Testis (tissue), 3 donors: ENCODE measurements around the gene FBXW9. TPM values are rescaled to one million over a fixed set of nuclear protein-coding genes. Genes with fewer than 3 reads are reported as not detected.

Experiments used
- DNase-seq: peaks from one replicate; pipeline ENCODE4 v3.0.0-alpha.2; 2019
- H3K27ac ChIP-seq, 2 donors: fragments of 200-600 bp; sonication (generic); one replicate each; pipeline ENCODE4 v1.5.1; 2019
- H3K27me3 ChIP-seq: fragments of 200-600 bp; sonication (generic); one replicate; pipeline ENCODE4 v1.5.1; 2019
- H3K36me3 ChIP-seq: fragments of 200-600 bp; sonication (generic); one replicate; pipeline ENCODE4 v1.5.1; 2017; ENCODE audit warnings: low read depth; ENCODE audit errors: missing control alignments
- H3K4me1 ChIP-seq: fragments of 200-600 bp; sonication (generic); one replicate; pipeline ENCODE4 v1.5.1; 2019
- H3K4me3 ChIP-seq, 2 donors: fragments of 200-600 bp; sonication (generic); one replicate each; pipeline ENCODE4 v1.5.1; 2017 to 2019
- H3K9me3 ChIP-seq: fragments of 200-600 bp; sonication (generic); one replicate; pipeline ENCODE4 v1.5.1; 2017
- POLR2A ChIP-seq: fragments of 450-650 bp; IDR thresholded peaks from one replicate; pipeline ENCODE4 v1.6.1; 2017; ENCODE audit warnings: antibody characterized with exemption, mild to moderate bottlenecking, moderate library complexity
- WGBS, 2 donors: methylation state at CpG; one replicate each; pipeline ENCODE4 v1.1.5; 2018; 5-methylcytosine and 5-hydroxymethylcytosine counted together
- intact Hi-C: fragments of 100-400 bp; cut with DNase I; formaldehyde crosslinking; loops from one replicate; pipeline ENCODE4 v1.15.1; 2023; ENCODE audit warnings: low total_unique reads
- polyA plus RNA-seq: library from polyadenylated mRNA; stranded (reverse); fragments of 350-450 nt; fragmentation: Illumina TruSeq; extraction: RNeasy Lipid Tissue Mini Kit (QIAGEN cat#74804); gene quantifications from one replicate; pipeline ENCODE4 v1.2.3, GENCODE V29; 2014; ENCODE audit warnings: low read depth, low replicate concordance; ENCODE audit not compliant: insufficient read depth
- total RNA-seq, 2 donors: library from RNA; depleted of rRNA; stranded (reverse); fragments of >200 nt; gene quantifications; one replicate each; pipeline ENCODE4 v1.2.3, GENCODE V29; 2016
- TF ChIP-seq, protein P1 (sequence below), 3 experiments: fragments of 450-650 bp in 2 of 3; fragments of 200-600 bp in 1 of 3; sonication (generic) in 1 of 3; IDR thresholded peaks; one replicate each; pipeline ENCODE4 v1.5.1; 2016 to 2019; ENCODE audit warnings: antibody characterized with exemption in 3 of 3, mild to moderate bottlenecking in 2 of 3, moderate library complexity in 1 of 3

FBXW9 gene
- total and polyA plus RNA-seq, 3 donors from 2014 or later = 20.5 to 27.4 (median 23.3) TPM

DNA sequence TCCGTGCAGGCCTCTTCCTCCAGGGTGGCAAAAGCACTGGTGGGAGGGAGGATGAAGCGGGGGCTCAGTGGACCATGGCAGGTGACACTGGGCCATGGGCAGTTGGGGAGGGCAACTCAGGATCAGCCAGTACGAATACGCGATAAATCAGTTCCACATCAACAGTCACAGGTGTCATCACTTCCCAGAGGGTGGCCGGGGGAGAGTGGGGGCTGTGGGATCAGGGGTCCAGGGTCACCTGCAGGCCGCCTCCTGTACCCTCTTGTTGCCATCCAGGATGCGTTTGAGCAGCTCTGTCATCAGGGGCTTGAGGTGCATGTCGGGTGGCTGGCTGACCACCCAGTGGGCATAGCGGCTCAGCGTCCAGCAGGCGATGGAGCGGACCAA is 9.9 kb upstream of the FBXW9 start:
- intact Hi-C loops = no loop called here

GRCh38 chr19:12705654-12706331 is 9.4 kb upstream of the FBXW9 start:
- TF ChIP-seq POLR2A = no peak
- TF ChIP-seq, protein P1, sequence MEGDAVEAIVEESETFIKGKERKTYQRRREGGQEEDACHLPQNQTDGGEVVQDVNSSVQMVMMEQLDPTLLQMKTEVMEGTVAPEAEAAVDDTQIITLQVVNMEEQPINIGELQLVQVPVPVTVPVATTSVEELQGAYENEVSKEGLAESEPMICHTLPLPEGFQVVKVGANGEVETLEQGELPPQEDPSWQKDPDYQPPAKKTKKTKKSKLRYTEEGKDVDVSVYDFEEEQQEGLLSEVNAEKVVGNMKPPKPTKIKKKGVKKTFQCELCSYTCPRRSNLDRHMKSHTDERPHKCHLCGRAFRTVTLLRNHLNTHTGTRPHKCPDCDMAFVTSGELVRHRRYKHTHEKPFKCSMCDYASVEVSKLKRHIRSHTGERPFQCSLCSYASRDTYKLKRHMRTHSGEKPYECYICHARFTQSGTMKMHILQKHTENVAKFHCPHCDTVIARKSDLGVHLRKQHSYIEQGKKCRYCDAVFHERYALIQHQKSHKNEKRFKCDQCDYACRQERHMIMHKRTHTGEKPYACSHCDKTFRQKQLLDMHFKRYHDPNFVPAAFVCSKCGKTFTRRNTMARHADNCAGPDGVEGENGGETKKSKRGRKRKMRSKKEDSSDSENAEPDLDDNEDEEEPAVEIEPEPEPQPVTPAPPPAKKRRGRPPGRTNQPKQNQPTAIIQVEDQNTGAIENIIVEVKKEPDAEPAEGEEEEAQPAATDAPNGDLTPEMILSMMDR (IDR thresholded peaks at IDR 0.05) = no peak
- intact Hi-C loops = no loop called here
- H3K27ac ChIP-seq = no peak overlapping the region

More for the DNA sequence above, 9.9 kb upstream of the FBXW9 start:
- Histone ChIP-seq H3K4me1 (no peaks in the 10 kb centered on the region), H3K27ac (no peak overlapping the region), H3K27me3 (no peaks in the 10 kb centered on the region), H3K36me3 (no peaks in the 10 kb centered on the region), H3K9me3 (no peaks in the 10 kb centered on the region), H3K4me3 (no peak overlapping the region)
- no peak for TF ChIP-seq POLR2A
- TF ChIP-seq, protein P1 (IDR thresholded peaks at IDR 0.05) = no peak
- WGBS, 2 donors = 84 to 85% methylated on average over 7 to 13 of the region's 13 CpGs
- no peak for DNase-seq

GRCh38 chr19:12705169-12705568 is 8.7 kb upstream of the FBXW9 start:
- intact Hi-C loops = no loop called here
- no peaks in the 10 kb centered on the region for H3K4me1 ChIP-seq
- H3K9me3 ChIP-seq = no peaks in the 10 kb centered on the region
- H3K36me3 ChIP-seq = no peaks in the 10 kb centered on the region
- no peak overlapping the region for H3K27ac ChIP-seq
- WGBS, 2 donors = 89 to 94% methylated on average over 11 to 13 of the region's 13 CpGs
- H3K27me3 ChIP-seq = no peaks in the 10 kb centered on the region
- TF ChIP-seq, protein P1 (IDR thresholded peaks at IDR 0.05) = no peak
- no peak for TF ChIP-seq POLR2A
- H3K4me3 ChIP-seq = no peak overlapping the region
- DNase-seq = no peak

More at GRCh38 chr19:12705654-12706331, 9.4 kb upstream of the FBXW9 start:
- H3K4me3 ChIP-seq = no peak overlapping the region
- no peaks in the 10 kb centered on the region for H3K9me3 ChIP-seq
- no peaks in the 10 kb centered on the region for H3K36me3 ChIP-seq
- no peaks in the 10 kb centered on the region for H3K4me1 ChIP-seq
- no peak for DNase-seq
- H3K27me3 ChIP-seq = no peaks in the 10 kb centered on the region
- 91% methylated on average over 11 to 29 of the region's 29 CpGs for WGBS, 2 donors

GRCh38 chr19:12703046-12703445 is 6.6 kb upstream of the FBXW9 start:
- Histone ChIP-seq H3K36me3 (no peaks in the 10 kb centered on the region), H3K27ac (no peak overlapping the region), H3K4me3 (no peak overlapping the region), H3K4me1 (no peaks in the 10 kb centered on the region), H3K9me3 (no peaks in the 10 kb centered on the region), H3K27me3 (no peaks in the 10 kb centered on the region)
- DNase-seq = peak; percentile 79
- WGBS, 2 donors = 44 to 54% methylated on average over 9 of the region's 9 CpGs
- TF ChIP-seq, protein P1 (IDR thresholded peaks at IDR 0.05) = no peak
- TF ChIP-seq POLR2A = no peak
- intact Hi-C loops = no loop called here
